SIG-M5 treated with dmso at 0.1 percent for 504 hours (cell line): Measurements from ENCODE around the gene APOH.
A peak's percentile ranks its signal among the peaks of the same experiment; 100 is the strongest.

Experiments used
- DNase-seq: peaks from one replicate; lab custom pipeline; 2025; ENCODE audit not compliant: unreplicated experiment; lab: John Stamatoyannopoulos, UW

Gene APOH

GRCh38 chr17:66235377-66235994 lies 6.3 kb upstream of the APOH start:
- no peak for DNase-seq

DNA sequence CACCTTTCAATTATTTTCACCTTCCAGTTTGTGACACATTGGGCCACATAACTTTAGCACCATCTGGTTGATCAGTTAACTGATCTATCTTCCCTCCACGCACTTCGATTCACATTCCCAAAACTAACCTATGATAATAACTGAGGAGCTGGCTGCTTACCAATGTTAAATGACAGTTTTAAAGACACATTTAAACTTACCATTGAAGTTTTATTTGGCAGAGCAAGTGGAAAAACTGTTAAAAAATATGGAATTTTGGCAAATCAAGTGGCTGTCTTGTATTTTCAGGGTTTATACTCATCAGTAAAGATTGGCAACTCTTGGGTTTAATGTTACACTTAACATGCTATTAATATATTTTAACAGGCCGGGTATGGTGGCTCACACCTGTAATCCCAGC lies 5.4 kb upstream of the APOH start:
- DNase-seq, result no peak

GRCh38 chr17:66233023-66233753 lies 4.0 kb upstream of the APOH start:
- no peak for DNase-seq

DNA sequence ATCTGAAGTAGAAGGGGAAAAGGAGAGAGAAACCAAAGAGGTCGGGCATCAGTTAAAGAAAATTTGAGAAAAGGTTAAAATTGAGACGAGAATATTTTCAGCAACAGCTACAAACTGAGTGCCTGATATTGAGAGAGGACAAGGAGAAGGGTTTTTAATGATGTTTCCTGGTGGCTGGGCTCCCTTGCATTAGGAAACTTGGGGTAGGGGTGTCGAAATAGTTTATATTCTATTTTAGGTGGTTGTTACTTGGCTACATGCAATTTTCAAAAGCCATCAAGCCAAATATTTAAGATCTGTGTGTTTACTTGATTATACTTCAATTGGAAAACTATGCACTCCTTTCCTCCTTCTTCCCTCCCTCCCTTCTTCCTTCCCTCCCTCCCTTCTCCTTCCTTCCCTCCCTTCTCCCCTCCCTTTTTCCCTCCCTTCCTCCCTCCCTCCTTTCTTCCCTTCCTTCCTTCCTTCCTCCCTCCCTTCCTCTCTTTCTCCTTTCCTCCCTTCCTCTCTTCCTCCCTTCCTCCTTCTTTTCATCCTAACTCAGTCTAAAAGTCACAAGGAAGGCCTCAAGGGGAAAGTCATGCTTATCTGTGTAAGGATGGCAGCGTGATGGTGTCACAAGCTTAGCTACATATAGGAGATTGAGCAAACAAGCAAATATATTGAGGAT lies 1.8 kb upstream of the APOH start:
- DNase-seq, result peak; percentile 47

- DNase-seq, result no peak
These were observed 746 bp upstream of the APOH start for GRCh38 chr17:66229783-66230538.

GRCh38 chr17:66227212-66228045 lies 1.8 kb downstream of the APOH start:
- DNase-seq, result no peak

DNA sequence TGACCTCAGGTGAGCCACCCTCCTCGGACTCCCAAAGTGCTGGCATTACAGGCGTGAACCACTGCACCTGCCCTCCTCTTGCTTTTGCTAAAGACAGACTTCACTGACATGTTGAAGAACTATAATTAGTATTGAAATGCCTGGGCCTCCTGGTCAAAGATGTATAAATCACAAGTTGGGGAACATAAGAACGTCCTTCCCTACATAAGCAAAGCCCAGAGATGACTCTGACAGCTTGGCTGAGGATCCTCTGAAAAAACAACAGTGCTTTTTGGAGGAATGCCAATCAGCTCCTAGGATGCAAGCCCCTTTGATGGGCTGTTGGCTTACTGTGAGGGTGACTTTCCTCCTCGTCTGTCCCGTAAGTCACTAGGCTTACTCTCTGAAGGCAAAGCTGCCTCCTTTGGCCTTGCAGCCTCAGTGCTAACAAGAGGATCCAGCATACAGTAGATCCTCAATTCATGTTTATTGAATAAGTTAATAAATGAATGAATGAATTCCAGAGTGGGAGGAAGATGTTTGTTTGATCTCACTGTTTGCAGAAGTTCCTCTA lies 6.3 kb downstream of the APOH start:
- DNase-seq, result no peak

- DNase-seq, result no peak
These were observed 7.3 kb downstream of the APOH start for GRCh38 chr17:66221755-66222530.

DNA sequence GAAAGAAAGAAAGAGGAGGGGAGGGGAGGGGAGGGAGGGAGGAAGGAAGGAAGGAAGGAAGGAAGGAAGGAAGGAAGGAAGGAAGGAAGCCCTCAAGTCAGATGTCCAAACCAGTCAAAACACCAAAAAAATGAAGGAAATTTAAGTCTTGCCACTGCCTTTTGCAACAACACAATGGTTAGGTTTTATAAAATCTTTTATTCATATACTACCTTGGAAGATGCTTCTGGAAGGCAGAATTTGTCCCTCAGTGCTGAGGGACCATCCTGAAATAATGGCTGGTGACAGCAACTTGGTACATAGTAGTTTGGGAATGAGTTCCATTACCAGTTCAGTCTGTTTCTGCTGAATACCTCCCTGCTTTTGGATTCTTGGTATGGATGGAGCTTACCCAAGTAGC lies 7.9 kb downstream of the APOH start:
- DNase-seq, result no peak

DNA sequence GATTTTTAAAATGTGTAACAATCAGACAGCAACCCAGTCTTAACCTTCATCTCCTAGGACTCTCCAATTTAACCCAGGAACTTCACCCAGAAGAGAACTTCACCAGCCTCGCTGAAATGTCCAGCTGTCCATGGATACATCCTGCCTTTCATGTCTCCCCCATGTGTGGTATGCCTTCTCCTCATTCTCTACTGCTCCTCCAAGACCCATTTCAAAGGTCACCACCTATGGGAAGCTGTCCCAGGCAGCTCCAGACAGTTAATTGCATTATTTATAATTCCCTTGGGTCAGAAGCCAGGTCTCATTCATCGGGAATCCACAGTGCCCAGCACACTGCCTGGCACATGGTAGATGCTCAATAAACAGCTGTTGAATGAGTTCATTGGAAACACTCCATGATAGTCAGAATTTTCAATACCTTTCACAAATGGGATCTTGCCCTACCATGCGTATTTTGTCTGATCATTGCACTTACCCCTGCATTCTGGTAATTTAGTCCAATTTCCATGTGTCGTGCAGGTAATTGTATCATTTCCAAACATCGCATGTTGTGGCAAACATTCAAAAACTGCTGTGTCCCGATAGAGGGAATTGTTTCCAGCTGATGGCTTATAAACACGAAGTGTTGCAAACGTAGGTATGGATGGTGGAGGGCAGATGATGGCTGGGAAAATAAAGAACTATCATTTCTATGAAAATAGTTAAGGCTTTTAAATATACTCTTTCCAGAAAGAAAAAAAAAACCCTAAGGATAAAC lies 9.0 kb downstream of the APOH start:
- DNase-seq, result no peak

- no peak for DNase-seq
These were observed 13.7 kb downstream of the APOH start for GRCh38 chr17:66215529-66215911.

DNA sequence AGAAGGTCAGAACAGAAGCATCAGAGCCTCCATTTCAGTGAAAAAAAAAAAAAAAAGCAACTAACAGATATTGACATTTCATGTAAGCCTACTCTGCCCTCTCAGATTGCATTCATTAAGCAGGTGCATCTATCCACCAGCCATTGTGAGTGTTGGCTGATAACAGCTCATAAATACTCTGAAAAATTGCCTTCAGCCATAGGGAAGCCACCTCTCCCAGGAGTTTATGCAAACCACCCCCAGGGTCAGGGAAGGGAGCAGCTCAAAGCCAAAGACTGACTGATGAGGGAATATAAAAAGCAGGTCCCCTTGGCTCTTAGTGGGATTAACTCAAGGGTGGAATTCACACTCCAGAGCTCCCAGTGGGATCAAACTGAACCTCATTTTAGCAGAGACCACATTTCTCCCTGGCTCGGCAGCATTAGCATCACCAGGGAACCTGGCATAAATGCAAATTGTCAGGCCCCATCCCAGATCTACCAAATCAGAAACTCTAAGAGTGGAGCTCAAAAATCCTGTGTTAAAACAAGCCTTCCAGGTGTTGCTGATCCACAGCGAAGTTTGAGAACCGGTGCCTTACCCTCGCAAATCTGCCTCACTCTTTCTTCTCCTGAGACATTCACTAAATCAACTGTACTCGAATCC lies 14.2 kb downstream of the APOH start:
- no peak for DNase-seq

- no peak for DNase-seq
These were observed 18.0 kb downstream of the APOH start for GRCh38 chr17:66211047-66211810.

- DNase-seq, result no peak
These were observed 19.0 kb downstream of the APOH start for GRCh38 chr17:66210208-66210574.

DNA sequence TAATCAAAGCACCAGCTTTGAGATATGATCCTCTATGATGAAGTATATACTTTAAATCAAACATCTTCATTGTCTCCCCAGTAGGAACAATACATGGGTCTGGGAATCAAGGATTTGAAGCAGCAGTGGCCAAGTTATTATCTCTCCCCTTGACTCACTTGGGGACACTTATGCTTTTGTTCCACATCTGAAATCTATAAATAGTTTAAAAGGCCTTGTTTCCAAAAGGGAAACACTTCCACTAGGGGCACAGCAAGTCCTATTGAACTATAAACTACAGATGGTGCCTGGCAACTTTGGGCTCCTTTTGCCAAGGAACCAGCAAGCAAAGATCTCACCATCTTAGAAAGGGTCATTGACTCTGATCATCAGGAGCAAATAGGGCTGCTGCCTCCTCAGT lies 21.3 kb downstream of the APOH start:
- DNase-seq, result no peak

DNA sequence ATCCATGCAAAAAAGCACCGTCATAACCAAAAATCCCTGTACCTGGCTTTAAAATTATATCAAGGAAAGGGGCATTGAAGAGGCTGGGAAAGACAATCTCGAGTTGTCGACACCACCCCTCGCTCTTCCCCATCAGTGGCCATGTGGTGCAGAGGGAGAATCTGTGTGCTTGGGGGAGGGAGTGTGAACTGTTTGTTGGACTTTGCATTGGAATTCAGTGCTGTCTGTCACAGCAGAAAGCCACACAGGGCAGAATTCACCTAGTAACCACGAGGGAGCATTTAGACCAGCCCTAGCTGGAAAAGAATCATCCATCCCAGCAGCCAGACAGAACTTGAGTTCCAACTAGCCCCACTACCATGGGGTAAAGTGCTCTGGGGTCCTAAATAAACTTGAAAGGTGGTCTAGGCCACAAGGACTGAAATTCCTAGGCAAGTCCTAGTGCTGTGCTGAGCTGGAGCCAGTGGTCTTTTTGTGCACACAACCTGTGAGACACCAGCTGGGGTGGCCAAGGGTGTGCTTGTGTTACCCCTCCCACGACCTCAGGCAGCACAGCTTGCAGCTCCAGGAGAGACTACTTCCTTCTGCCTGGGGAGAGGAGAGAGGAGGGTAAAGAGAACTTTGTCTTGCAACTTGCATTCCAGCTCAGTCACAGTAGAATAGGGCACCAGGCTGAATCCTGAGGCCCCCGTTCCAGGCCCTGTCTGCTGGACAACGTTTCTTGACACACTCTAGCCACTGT lies 25.8 kb downstream of the APOH start:
- no peak for DNase-seq

- peak; percentile 74 for DNase-seq
These were observed 28.5 kb downstream of the APOH start for GRCh38 chr17:66200685-66201092.
